GM19025 (cell line): Measurements from ENCODE around the gene SDR39U1.
"Not testable (repeated sequence)": the region's sequence is repeated elsewhere in the genome, so short reads cannot be mapped to it uniquely, and the experiment has no call there.

Experiments
- ATAC-seq: cut with Tn5 transposase; IDR thresholded peaks from one replicate; pipeline ENCODE4 v1.9.1; 2021; ENCODE audit warnings: mild to moderate bottlenecking, low read depth, moderate library complexity; ENCODE audit not compliant: unreplicated experiment

The SDR39U1 gene

DNA sequence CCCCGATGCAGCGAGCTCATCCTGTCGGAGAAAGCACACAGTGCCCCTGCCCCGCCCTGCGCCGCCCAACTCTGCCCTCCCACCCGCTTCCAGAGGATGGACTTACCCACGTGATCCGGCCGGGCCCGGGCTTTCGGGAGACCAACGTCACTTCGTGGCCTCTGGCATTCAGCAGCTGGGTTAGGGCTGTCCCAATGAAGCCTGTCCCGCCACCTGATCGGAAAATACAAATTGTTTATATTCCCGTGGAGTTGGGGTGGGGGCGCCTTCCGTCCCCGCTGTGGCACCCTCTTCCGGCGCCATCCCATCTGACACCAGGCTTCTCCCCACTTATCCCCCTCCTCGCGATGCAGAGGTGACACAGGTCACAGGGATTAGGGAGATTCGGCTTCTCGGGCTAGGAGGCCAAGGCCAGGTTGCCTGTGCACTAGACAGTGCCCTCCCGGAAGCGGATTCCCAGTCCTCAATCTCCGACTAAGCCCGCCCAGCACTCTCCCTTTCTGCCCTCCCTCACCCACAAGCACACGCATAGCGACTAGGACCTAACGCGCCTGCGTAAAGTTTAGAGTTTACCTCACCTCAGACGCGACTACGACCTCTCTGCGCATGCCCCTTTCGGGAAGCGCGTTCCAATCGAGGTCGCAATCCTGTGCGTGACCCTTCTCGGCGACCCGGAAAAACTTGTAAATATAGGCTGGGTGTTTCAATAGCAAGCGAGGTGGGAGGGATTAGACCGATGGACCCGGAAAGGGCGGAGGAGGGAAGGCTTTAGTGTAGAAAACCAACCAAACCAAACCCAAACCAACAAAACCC, at the start of gene SDR39U1:
SDR39U1 (minus strand) TSS at position 537 of the 813 bp plus-strand sequence; CDS start at position 530, 7 bp downstream.
- peak; percentile 87 for ATAC-seq

GRCh38 chr14:24491586-24492408, 49.2 kb upstream of the SDR39U1 start:
- not testable (repeated sequence) for ATAC-seq

DNA sequence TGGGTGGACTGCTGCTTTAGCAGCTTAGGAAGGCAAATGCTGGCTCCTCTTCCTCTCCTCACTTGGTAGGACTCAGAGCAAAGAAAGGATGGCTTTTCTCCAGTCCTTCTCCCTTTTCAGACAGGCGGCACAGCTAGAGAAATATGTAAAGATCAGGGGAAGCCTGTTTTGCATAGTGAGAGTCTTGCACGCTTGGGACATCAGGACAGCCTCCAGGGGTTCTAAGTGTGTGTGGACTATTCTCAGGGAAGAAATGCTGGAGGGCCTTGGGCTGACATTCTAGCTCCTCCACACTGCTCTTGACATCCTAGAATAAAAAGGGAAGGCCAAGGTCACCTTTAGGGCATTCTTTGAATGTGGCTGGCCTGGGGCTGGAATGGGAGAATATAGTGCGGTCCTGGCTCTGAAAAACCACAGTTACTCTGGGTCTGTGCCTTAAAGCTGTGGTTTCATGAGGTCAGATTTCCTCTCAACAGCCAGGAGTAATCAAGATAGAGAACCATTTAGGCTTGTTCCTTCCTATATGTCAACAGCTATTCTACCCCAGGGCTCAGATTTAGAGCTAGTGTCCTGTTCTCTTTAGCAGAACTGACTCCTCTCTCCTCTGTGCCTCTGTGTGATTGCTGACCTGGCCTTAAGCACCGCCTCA, 41.2 kb upstream of the SDR39U1 start:
- no peak for ATAC-seq

DNA sequence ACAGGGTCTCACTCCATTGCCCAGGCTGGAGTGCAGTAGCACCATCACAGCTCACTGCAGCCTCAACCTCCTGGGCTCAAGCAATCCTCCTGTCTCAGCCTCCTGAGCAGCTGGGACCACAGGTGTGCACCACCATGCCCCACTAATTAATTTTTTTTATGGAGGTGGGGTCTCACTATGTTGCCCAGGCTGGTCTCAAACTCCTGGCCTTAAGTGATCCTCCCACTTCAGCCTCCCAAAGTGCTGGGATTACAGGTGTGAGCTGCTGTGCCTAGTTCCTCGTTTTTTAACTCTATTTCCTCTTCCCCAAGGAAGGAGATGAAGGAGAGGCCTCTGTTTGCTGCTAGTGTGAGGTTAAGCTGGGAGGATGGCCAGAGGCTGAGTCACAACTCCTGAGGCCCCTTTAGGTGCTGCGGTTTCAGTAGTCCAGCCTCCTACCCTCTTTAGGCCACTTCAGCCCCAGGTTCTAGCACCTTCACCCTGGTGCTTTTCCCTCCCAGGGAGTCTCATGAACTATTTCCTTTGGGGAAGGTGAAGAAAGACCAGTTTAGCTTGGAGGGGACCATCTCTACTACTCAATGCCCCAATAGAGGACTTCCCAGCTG, 40.2 kb upstream of the SDR39U1 start:
- not testable (repeated sequence) for ATAC-seq

DNA sequence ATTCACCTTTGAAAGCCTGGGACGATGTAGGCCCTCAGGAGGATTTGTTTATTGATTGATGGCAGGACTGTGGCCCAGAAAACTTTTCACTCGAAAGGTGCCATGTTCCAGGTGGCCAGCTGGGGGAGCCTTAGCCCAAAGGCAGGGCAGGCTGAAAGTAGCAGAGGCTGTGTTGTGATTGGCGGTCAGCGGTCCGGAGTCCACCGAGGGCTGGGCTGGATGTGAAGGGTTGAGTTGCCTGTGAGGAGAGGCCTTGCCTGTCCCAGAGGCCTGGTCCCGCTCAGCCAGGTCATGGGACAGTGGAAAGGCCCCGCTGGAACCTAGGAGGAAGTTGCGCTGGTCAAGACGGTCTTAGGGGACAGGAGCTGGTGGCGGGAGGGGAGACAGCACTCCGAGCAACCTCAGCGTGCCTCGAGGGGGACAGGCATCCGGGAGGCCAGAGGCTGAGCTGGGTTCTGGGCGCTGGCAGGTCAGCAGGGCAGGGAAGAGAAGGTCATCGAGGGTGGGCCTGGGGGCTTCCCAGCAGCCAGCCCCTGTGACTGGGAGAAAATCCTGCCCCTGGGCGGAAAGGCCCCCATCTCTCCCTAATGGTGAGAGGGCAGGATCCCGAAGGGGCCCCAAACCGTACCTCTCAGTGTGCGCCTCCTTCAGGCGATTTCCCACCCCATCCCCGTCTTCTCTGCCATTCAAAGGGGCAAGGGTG, 39.2 kb upstream of the SDR39U1 start:
- ATAC-seq = peak; percentile 71

DNA sequence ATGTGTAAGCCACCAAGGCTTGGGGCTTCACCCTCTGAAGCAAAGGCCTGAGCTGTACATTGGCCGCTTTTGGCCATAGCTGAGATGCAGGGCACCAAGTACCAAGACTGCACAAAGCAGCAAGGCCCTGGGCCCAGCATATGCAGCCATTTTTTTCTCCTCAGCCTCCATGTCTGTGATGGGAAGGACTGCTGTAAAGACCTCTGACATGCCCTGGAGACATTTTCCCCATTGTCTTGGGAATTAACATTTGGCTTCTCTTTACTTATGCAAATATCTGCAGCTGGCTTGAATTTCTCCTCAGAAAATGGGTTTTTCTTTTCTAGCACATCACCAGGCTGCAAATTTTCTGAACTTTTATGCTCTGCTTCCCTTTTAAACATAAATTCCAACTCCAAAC, 37.4 kb upstream of the SDR39U1 start:
- ATAC-seq = not testable (repeated sequence)

- no peak for ATAC-seq
Measured at GRCh38 chr14:24475261-24475660, 32.7 kb upstream of the SDR39U1 start.

DNA sequence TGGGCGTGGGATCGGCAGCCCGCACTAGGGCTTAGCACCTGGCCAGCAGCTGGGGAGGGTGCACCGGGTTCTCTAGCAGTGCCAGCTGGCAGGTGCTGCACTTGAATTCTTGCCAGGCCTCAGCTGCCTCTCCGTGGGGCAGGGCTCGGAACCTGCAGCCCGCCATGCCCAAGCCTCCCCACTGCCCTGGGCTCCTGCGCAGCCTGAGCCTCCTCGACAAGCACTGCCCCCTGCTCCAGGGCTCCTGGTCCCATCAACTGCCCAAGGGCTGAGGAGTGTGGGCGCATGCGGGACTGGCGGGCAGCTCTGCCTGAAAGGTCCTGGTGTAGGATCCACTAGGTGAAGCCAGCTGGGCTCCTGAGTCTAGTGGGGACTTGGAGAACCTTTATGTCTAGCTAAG, 30.6 kb upstream of the SDR39U1 start:
- no peak for ATAC-seq

- ATAC-seq = not testable (repeated sequence)
Measured at GRCh38 chr14:24470450-24470849, 27.9 kb upstream of the SDR39U1 start.

DNA sequence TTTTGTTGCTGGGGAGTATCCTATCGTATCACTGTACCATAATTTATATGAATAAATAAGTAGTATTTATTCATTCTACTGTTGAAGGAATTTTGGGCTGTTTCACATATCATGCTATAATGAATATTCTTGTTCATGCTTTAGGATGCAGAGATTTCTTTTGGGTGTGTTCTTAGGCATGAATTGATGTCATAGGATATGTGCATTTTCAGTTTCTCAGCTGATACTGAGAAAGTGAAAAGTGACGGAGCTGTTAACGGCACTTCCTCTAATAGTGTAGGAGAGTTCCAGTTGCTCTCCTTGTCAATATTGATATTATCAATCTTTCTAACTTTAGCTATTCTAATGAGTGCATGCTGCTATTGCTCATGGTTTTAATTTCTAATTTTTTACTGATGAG, 23.2 kb upstream of the SDR39U1 start:
- ATAC-seq = no peak

DNA sequence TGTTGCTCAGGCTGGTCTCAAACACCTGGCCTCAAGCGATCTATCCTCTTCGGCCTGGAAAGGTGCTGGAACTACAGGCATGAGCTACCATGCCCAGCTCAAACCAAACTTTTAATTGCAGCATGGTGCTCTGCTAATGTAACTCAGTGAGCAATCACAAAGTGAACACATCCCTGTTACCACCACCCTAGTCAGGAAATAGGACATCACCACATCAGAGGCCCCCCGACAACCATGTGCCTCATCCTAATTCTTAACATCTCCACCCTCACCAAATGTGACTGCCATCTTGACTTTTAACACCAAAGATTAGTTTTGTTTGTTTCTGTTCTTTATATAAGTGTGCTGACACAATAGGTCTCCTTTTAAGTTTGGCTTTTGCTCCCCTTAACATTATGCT, 22.8 kb upstream of the SDR39U1 start:
- ATAC-seq = no peak

DNA sequence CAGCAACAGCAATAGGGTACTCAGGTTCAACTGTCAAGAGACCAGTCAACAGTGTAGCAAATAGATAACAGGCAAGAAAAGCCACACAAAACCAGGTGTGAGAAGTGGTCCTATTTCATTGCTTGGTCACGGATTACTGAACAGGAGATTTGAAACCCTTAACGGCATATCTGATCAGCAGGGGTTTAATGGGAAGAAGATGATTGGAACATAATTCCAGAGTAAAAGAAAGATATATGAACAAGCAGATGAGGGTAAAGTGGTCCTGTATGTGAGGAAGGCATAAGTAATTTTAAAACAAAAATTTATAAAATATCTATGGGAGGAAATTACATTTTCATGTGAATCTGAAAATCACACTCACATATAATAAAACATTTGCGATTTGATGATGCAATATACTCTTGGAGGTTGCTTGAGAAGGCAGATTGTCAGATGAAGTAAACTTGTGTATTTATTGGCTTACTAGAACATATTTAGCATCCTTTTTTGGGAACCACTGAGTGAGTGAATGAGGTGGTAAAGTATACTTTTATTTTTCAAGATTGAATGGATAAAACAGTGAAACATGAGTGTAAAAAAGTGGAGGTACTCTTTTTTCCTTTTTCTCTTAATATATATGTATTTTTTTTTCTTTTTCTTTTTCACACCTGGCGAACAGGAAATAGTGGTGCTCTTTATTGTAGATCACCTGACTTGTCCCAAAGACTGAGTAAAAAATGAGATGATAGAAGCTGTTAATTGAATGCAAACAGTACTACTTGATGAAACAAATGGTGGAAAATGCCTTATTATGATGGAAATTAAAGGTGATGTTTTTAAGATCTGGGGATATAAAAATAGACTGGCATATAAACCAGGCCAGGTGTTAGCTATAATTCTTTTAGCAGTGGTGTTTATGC, 21.6 kb upstream of the SDR39U1 start:
- ATAC-seq = no peak

DNA sequence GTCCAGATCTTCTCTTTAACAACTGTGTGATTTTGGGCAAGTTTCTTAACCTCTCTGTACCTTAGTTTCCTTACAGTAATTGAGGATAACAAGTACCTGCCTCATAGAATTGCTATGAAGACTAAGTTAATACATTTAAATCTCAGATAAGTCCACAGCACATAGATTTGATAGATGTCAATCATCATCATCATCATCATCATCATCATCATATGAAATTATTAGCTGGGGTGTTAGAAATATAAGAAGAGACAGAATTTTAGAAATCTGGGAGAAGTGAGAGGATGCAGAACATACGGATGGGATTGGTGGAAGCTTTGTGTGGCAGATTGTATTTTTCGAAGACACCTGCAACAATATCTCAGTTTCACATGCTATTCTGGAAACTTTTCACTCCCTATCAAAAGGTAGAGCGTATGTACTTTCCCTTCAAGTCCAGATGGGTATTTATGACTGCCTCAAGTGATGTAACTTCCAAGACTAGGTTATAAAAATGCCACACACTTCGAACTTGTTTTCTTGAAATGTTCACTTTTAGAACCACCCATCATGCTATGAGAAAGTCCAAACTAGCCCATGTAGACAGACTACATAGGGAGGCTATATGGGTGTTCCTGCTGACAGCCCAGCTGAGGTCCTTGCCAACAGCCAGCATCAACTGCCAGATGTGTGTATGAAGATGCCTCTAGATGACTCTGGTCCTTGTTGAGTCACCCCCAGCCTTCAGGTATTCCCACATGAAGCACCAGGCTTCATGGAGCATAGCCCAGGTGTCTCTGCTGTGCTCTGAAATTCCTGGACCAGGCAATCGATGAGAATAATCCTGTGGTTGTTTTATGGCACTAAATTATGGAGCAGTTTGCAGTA, 20.7 kb upstream of the SDR39U1 start:
- ATAC-seq = no peak

DNA sequence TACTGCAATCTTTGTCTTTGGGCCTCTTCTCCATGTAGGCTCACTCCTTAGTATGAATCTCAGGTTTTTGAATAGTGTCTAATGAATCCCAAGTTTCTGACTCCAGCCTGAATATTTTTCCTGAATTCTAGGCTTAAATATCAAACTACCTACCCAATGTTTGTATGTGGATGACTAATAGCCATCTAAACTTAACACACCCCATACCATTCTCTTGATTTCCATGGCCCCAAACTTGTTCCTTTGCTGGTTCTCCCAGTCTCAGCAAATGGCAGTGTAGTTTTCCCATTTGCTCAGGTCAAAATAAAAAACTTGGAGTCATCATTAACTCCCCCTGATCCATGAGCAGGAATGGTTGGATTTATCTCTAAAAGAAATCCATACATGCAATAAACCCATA, 18.8 kb upstream of the SDR39U1 start:
- no peak for ATAC-seq

- no peak for ATAC-seq
Measured at GRCh38 chr14:24459331-24459730, 16.8 kb upstream of the SDR39U1 start.

DNA sequence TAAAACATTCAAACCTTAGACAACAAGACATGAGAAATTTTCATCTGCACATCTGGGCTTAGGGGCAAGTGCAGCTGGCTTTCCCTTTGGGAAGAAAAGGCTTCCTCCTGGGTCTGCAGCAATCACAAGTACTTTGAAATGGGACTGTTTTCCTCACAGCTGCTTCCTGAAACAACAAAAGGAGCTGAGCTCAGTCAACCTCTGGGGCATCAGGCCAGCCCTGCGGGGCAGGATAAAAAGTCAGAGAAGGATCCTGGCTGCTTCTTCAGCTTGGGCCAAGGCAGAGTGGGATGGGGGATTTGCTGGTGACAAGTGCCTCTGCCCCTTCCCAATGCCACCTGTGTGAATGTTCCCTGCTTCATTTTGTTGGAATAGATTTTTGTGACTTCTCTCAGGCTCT, 16.2 kb upstream of the SDR39U1 start:
- no peak for ATAC-seq

DNA sequence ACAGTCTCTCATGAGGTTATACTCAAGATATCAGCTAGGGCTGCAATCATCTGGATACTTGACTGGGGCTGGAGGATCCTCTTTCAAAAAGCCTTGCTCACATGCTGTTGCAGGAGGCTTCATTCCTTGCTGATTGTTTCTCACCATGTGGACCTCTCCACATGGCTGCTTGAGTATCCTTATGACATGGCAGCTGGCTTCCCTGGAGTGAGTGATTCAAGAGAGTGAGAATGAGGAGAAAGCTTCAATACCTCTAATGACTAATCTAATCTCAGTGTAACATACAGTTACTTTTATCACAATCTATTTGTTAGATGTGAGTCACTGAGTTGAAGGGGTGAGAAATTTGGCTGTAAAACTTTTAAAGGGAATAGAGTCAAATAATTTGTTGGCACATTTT, 14.4 kb upstream of the SDR39U1 start:
- no peak for ATAC-seq

- not testable (repeated sequence) for ATAC-seq
Measured at GRCh38 chr14:24450828-24451227, 8.3 kb upstream of the SDR39U1 start.
